ENCODE measurements around the gene MTCH1.

GRCh38 chr6:36964908-36965307, 21.1 kb downstream of the MTCH1 start:
- TF ChIP-seq CTCF (IDR thresholded peaks at IDR 0.05 in 2 of 3, conservative IDR thresholded peaks at IDR 0.05 in 1 of 3; ENCODE audit: borderline replicate concordance in 1 of 3, insufficient read depth in 1 of 3, low read depth in 2 of 3, low read length in 2 of 3) (no peak), EZH2 (IDR thresholded peaks at IDR 0.05) (no peak), POLR2AphosphoS5 (IDR thresholded peaks at IDR 0.05; ENCODE audit: low read depth, low read length) (no peak), SIN3A (IDR thresholded peaks at IDR 0.05; ENCODE audit: low read depth) (no peak)

Measured in HCT116 (cell line).